ENCODE measurements around the gene HDGFL3.
"Not testable (repeated sequence)": the region's sequence is repeated elsewhere in the genome, so short reads cannot be mapped to it uniquely, and the experiment has no call there.

The HDGFL3 gene

DNA sequence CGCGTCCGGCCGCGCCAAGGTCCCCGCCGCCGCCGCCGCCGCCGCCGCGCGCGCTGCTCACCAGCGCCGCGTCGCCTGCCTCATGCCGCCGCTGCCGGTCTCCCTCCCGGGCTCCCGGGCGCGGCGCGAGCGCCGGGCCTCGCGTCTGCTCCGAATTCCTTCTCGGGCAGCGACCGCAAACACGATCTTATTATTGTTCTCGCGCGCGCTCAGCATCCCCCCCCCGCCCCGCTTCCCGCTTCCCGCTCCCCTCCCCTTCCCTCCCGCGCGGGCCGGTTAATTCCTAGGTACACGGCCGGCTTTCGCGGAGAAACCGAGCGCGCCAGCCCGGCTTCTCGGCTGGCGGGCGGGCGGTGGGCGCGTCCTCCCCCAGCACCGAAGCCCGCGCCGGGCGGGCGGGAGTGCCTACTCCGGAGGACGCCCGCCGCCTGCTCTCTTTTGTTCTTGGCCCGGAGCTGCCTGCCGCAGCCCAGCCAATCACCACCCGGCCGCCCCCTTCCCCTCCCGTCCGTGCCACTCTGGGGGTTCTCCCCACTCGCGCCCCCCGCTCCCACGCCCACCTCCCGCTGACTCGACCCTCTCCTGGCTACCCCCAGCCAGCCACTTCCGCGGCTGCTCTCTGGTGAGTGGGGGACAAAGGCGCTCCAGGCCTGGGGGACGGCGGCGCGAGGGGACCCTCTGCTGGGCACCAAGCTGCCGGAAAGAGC, at the start of gene HDGFL3:
Gene HDGFL3, minus strand, starts transcription at position 164 of the 707 bp plus-strand sequence. CDS start 409 bp downstream, outside the sequence.
- no peak for DNase-seq (ENCODE audit: low read depth in 2 of 2, low spot score in 1 of 2)

DNA sequence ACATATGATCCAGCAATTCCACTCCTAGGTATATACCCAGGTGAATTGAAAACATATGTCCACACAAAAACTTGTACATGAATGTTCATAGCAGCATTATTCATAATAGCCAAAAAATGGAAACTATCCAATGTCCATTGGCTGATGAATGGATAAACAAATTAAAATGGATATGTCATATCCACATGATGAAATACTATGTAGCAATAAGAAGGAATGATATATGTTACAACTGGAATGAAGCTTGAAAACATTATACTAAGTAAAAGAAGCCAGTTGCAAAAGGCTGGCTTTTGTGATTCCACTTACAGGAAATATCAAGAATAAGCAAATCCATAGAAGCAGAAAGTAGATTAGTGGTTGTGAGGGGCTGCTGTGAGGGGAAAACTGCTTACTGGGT, 43.2 kb upstream of the HDGFL3 start:
- no peak for DNase-seq (ENCODE audit: low read depth in 2 of 2, low spot score in 1 of 2)

GRCh38 chr15:83249030-83249343, 41.4 kb upstream of the HDGFL3 start:
- DNase-seq (ENCODE audit: low read depth in 2 of 2, low spot score in 1 of 2), result no peak

DNA sequence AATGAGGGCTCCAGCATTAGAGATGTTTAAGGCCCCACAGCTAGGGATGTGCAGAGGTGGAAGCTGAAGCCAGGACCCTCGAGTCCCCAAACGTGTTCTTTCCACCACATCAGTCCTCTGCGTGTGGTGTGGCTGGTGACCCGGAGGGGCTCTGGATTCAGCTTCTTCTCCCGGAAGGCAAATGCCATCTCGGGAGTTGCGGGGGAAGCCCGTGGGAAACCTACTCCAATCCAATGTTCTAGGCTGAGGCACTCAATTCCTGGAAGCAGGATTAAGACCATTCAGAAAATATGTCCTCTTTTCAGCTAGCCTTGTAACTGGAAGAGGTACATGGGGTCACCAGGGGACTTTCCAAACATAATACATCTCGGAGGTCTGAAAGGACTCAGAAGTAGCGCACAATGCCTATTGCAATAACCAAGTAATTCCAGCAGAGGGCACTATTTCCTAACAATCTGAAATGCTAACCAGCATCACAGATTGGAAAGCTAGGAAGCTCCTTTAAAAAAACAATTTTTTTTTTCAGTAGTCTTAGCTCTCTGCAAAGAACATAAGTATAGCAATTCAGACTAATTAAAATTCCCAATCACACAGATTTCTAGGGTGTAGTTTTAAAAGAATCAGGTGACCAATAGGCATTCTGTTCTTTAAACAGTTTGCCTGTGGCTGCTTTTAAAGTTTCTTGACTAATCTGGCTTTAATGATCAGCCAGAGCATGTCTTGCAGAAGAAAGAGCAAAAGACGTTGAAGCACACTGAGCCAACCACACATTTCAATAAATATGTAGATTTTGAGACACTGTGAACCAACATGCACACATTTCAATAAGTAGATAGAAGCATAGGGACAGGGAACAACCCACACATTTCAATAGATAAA, 40.8 kb upstream of the HDGFL3 start:
- DNase-seq (ENCODE audit: low read depth in 2 of 2, low spot score in 1 of 2), result no peak

GRCh38 chr15:83243634-83244033, 36.0 kb upstream of the HDGFL3 start:
- DNase-seq (ENCODE audit: low read depth in 2 of 2, low spot score in 1 of 2), result no peak

GRCh38 chr15:83230242-83230641, 22.6 kb upstream of the HDGFL3 start:
- DNase-seq (ENCODE audit: low read depth in 2 of 2, low spot score in 1 of 2), result no peak

DNA sequence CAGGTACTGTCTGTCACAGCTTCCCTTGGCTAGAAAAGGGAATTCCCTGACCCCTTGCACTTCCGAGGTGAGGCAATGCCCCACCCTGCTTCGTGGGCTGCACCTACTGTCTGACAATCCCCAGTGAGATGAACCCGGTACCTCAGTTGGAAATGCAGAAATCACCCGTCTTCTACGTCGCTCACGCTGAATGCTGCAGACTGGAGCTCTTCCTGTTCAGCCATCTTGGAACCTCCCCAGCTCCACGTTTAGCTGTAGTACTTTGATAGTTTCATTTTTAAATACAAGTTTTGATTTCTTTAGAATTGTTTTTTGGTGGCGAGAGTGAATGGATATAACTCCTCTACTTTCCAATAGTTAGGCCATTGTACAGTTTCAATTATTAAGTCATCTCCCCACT, 17.8 kb upstream of the HDGFL3 start:
- no peak for DNase-seq (ENCODE audit: low read depth in 2 of 2, low spot score in 1 of 2)

GRCh38 chr15:83221781-83222180, 14.2 kb upstream of the HDGFL3 start:
- DNase-seq (ENCODE audit: low read depth in 2 of 2, low spot score in 1 of 2), result not testable (repeated sequence)

DNA sequence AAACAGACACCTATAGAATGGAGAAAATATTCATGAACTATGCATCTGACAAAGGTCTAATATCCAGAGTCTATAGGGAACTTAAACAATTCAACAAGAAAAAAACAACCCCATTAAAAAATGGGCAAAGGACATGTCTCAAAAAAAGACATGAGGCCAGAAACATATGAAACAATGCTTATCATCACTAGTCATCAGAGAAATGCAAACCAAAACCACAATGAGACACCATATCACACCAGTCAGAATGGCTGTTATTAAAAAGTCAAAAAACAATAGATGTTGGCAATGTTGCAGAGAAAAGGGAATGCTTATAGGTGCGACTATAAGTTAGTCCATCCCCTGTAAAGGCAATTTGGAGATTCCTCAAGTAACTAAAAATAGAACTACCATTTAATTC, 11.4 kb upstream of the HDGFL3 start:
- DNase-seq (ENCODE audit: low read depth in 2 of 2, low spot score in 1 of 2), result no peak

- no peak for DNase-seq (ENCODE audit: low read depth in 2 of 2, low spot score in 1 of 2)
Observed at GRCh38 chr15:83215306-83215705, 7.7 kb upstream of the HDGFL3 start.

DNA sequence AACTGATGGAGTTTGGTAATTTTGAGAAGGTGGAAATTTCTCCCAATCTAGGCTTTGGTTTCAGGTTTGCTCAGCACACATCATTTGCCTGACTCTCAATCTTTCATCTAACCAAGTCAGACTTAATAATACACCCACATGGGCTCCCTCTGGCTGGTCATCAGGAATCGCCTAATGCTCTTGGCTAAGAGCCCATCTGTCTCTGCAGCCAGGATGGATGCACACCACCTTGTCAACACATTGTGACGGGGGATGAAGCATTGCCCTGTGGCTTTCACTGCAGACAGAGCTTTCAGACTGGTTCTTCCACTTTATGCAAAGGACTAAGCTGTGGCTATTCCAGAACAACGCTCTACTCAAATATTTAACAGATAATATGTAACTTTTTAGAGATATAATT, 3.0 kb upstream of the HDGFL3 start:
- DNase-seq (ENCODE audit: low read depth in 2 of 2, low spot score in 1 of 2), result no peak

DNA sequence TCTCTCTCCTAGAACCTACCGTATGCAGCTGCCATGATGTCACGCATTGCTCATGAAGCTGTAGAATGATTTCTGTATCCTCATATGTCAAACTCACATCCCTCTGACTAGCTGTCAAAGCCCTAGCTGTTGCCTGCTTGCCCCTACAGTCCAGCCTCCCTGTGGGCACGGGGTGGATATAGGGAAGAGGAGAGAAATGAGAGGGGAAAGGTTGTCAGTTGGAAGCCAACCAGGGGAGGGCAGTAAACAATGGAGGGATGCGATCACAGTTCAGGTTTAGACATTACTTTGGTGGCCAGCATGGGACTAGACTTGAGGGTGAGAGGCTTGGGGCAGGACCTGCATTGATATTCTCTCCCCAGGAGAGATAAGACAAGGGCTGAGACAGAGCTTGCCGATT, 1.7 kb upstream of the HDGFL3 start:
- DNase-seq (ENCODE audit: low read depth in 2 of 2, low spot score in 1 of 2), result no peak

DNA sequence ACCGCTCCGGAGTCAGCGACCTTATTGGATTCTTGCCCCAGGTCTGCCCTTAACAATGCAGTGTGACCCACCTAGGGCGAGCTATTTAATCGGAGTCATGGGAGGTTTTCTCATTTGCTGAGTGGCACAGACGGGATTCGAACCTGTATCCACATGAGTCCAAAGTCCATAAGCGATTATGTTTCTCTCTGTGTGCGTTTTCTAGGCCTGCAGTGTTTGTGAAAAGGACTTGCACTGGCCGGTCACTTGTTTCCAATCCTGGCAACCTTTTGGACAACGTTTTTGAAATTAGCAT, 691 bp upstream of the HDGFL3 start:
- no peak for DNase-seq (ENCODE audit: low read depth in 2 of 2, low spot score in 1 of 2)

DNA sequence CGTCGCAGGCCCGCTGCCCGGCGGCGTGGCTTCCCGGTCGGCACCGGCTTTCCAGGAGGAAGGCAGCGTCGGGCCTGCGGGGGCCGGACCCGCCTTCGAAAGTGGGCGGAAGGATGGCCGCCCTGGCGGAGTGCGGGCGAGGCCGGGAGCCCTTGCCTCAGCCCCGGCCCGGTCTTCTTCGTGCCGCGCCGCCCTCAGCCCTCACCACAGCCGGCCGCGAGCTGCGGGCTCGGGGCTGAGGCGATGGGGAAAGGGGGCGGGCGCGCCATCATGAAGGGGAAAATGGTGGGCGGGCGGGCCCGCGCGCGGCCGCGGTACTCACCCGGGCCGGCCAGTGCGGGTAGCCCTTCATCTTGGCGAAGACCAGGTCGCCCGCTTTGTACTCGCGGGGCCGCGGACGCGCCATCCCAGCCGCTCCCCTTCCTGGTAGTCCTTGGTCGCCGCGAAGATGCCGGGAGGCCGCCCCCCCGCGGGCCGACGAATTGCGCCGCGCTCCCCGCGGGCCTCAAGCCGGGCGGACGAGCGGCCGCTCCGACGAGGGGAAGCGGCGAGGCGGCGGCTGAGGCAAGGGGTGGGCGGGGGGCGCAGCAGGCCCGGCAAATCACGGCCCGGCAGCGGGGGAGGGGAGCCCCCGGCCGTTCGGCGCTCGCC, 489 bp downstream of the HDGFL3 start:
- no peak for DNase-seq (ENCODE audit: low read depth in 2 of 2, low spot score in 1 of 2)

GRCh38 chr15:83206526-83207008, 1.1 kb downstream of the HDGFL3 start:
- no peak for DNase-seq (ENCODE audit: low read depth in 2 of 2, low spot score in 1 of 2)

GRCh38 chr15:83205725-83206324, 1.8 kb downstream of the HDGFL3 start:
- DNase-seq (ENCODE audit: low read depth in 2 of 2, low spot score in 1 of 2), result no peak

GRCh38 chr15:83204697-83205096, 2.9 kb downstream of the HDGFL3 start:
- no peak for DNase-seq (ENCODE audit: low read depth in 2 of 2, low spot score in 1 of 2)

GRCh38 chr15:83203543-83203942, 4.1 kb downstream of the HDGFL3 start:
- no peak for DNase-seq (ENCODE audit: low read depth in 2 of 2, low spot score in 1 of 2)

GRCh38 chr15:83200589-83200988, 7.0 kb downstream of the HDGFL3 start:
- DNase-seq (ENCODE audit: low read depth in 2 of 2, low spot score in 1 of 2), result no peak

- no peak for DNase-seq (ENCODE audit: low read depth in 2 of 2, low spot score in 1 of 2)
Observed at GRCh38 chr15:83200162-83200561, 7.5 kb downstream of the HDGFL3 start.

DNA sequence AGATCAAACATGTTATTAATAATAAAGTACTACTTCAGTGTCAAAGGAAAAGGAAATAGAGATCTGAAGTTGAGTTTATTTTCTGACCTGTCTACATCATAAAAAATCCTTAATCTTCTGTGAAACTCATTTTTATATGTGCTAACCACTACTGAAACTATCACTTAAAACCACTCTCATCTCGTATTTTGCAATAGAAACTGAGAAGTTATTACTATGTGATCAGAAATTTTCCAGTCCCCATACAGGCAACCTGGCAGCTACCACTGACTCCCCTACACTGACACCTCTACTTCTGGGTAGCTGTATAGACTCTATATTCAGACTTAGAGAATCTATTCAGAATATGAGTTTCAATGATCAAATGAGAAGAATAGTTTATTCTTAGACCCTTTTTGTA, 8.3 kb downstream of the HDGFL3 start:
- no peak for DNase-seq (ENCODE audit: low read depth in 2 of 2, low spot score in 1 of 2)

DNA sequence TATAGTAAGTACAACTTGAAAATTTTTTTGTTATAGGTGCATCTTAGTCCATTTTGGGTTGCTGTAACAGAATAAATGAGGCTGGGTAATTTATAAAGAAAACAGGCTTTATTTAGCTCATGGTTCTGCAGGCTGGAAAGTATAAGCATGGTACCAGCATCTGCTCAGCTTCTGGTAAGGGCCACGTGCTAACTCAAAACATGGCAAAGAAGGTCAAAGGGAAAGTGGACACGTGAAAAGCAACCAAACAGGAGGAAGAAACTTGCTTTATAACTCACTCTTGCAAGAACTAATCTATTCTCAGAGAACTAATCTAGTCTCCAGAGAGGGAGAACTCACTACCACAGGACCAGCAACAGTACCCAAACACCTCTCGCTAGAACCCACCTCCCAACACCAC, 9.1 kb downstream of the HDGFL3 start:
- DNase-seq (ENCODE audit: low read depth in 2 of 2, low spot score in 1 of 2), result no peak
